NCI-H2196 treated with DMSO at 0.1 percent for 48 hours (cell line): ENCODE measurements around the gene SEMA3E.

Experiments
- DNase-seq: peaks from one replicate; lab custom pipeline; 2025; ENCODE audit not compliant: unreplicated experiment; lab: John Stamatoyannopoulos, UW

The SEMA3E gene

GRCh38 chr7:83643012-83643411, 5.9 kb downstream of the SEMA3E start:
- no peak for DNase-seq

GRCh38 chr7:83640731-83641537, 8.0 kb downstream of the SEMA3E start:
- DNase-seq, result no peak

- DNase-seq, result no peak
Measured at GRCh38 chr7:83640240-83640639, 8.7 kb downstream of the SEMA3E start.

GRCh38 chr7:83633516-83633915, 15.4 kb downstream of the SEMA3E start:
- no peak for DNase-seq

- DNase-seq, result no peak
Measured at GRCh38 chr7:83629117-83629880, 19.6 kb downstream of the SEMA3E start.

GRCh38 chr7:83617858-83618257, 31.1 kb downstream of the SEMA3E start:
- no peak for DNase-seq

GRCh38 chr7:83614112-83614511, 34.8 kb downstream of the SEMA3E start:
- DNase-seq, result no peak

GRCh38 chr7:83613232-83613631, 35.7 kb downstream of the SEMA3E start:
- DNase-seq, result no peak

- no peak for DNase-seq
Measured at GRCh38 chr7:83611776-83612175, 37.2 kb downstream of the SEMA3E start.

GRCh38 chr7:83610649-83611304, 38.2 kb downstream of the SEMA3E start:
- no peak for DNase-seq

- no peak for DNase-seq
Measured at GRCh38 chr7:83608716-83609115, 40.2 kb downstream of the SEMA3E start.

GRCh38 chr7:83603649-83604048, 45.3 kb downstream of the SEMA3E start:
- no peak for DNase-seq

GRCh38 chr7:83599131-83599530, 49.8 kb downstream of the SEMA3E start:
- no peak for DNase-seq

- DNase-seq, result no peak
Measured at GRCh38 chr7:83593921-83594475, 54.9 kb downstream of the SEMA3E start.

- DNase-seq, result no peak
Measured at GRCh38 chr7:83588602-83589240, 60.2 kb downstream of the SEMA3E start.

GRCh38 chr7:83586281-83586680, 62.7 kb downstream of the SEMA3E start:
- no peak for DNase-seq

GRCh38 chr7:83581667-83582435, 67.1 kb downstream of the SEMA3E start:
- no peak for DNase-seq

GRCh38 chr7:83579740-83580139, 69.2 kb downstream of the SEMA3E start:
- DNase-seq, result no peak

- no peak for DNase-seq
Measured at GRCh38 chr7:83575436-83575835, 73.5 kb downstream of the SEMA3E start.

GRCh38 chr7:83574616-83575015, 74.3 kb downstream of the SEMA3E start:
- no peak for DNase-seq
